CD4-positive, alpha-beta T cell treated with Interleukin-6 at 100 ng/mL for 8 hours (primary cell): Measurements from ENCODE around the gene SORCS2.

Source experiments
- DNase-seq: peaks from one replicate; pipeline ENCODE4 v3.0.0-alpha.2; 2020; ENCODE audit warnings: mixed read lengths, low spot score

The SORCS2 gene

GRCh38 chr4:7672601-7673000, 480.3 kb downstream of the SORCS2 start:
- DNase-seq = no peak

GRCh38 chr4:7673121-7673520, 480.8 kb downstream of the SORCS2 start:
- no peak for DNase-seq

- DNase-seq = no peak
Measured at GRCh38 chr4:7674706-7675105, 482.4 kb downstream of the SORCS2 start.

GRCh38 chr4:7675136-7675535, 482.8 kb downstream of the SORCS2 start:
- no peak for DNase-seq

GRCh38 chr4:7675612-7676320, 483.4 kb downstream of the SORCS2 start:
- DNase-seq = no peak

GRCh38 chr4:7676398-7676922, 484.1 kb downstream of the SORCS2 start:
- no peak for DNase-seq

- no peak for DNase-seq
Measured at GRCh38 chr4:7677086-7677485, 484.7 kb downstream of the SORCS2 start.

- no peak for DNase-seq
Measured at GRCh38 chr4:7677799-7678301, 485.5 kb downstream of the SORCS2 start.

GRCh38 chr4:7678318-7678852, 486.0 kb downstream of the SORCS2 start:
- DNase-seq = no peak

- DNase-seq = no peak
Measured at GRCh38 chr4:7679406-7680040, 487.2 kb downstream of the SORCS2 start.

- no peak for DNase-seq
Measured at GRCh38 chr4:7680106-7680505, 487.8 kb downstream of the SORCS2 start.

- no peak for DNase-seq
Measured at GRCh38 chr4:7680731-7681130, 488.4 kb downstream of the SORCS2 start.

- no peak for DNase-seq
Measured at GRCh38 chr4:7683126-7683703, 490.9 kb downstream of the SORCS2 start.

- DNase-seq = no peak
Measured at GRCh38 chr4:7684294-7684693, 492.0 kb downstream of the SORCS2 start.

GRCh38 chr4:7686070-7686870, 493.9 kb downstream of the SORCS2 start:
- DNase-seq = no peak

- DNase-seq = no peak
Measured at GRCh38 chr4:7687006-7687405, 494.7 kb downstream of the SORCS2 start.

- DNase-seq = no peak
Measured at GRCh38 chr4:7687796-7688195, 495.5 kb downstream of the SORCS2 start.

- no peak for DNase-seq
Measured at GRCh38 chr4:7689773-7690693, 497.7 kb downstream of the SORCS2 start.

- no peak for DNase-seq
Measured at GRCh38 chr4:7691061-7691460, 498.7 kb downstream of the SORCS2 start.

GRCh38 chr4:7691982-7692381, 499.6 kb downstream of the SORCS2 start:
- DNase-seq = no peak
